WTC11 (cell line): ENCODE data around the gene CLEC4M.

Experiments used
- ATF1 ChIP-seq: sonication (generic); formaldehyde crosslinking; IDR thresholded peaks from 2 replicates; pipeline ENCODE4 v1.8.1; 2023; ENCODE audit warnings: mild to moderate bottlenecking, moderate library complexity, missing genetic modification reagents
- ATF2 ChIP-seq: sonication (generic); formaldehyde crosslinking; IDR thresholded peaks from 2 replicates; pipeline ENCODE4 v1.8.1; 2022; ENCODE audit warnings: low read depth, missing genetic modification reagents, borderline replicate concordance
- CREB1 ChIP-seq: sonication (generic); formaldehyde crosslinking; IDR thresholded peaks from 2 replicates; pipeline ENCODE4 v1.8.0; 2023; ENCODE audit warnings: mild to moderate bottlenecking, missing genetic modification reagents
- CTCF ChIP-seq: fragments of 200-600 bp; IDR thresholded peaks from 2 replicates; pipeline ENCODE4 v1.8.0; 2022; ENCODE audit warnings: antibody characterized with exemption
- HMGXB4 ChIP-seq: sonication (generic); formaldehyde crosslinking; IDR thresholded peaks from 2 replicates; pipeline ENCODE4 v1.8.1; 2023; ENCODE audit warnings: mild to moderate bottlenecking, moderate library complexity, missing genetic modification reagents
- JUN ChIP-seq: sonication (generic); formaldehyde crosslinking; IDR thresholded peaks from 2 replicates; pipeline ENCODE4 v1.8.0; 2023; ENCODE audit warnings: mild to moderate bottlenecking, missing genetic modification reagents
- TEAD4 ChIP-seq: sonication (generic); formaldehyde crosslinking; IDR thresholded peaks from 2 replicates; pipeline ENCODE4 v1.8.0; 2022; ENCODE audit warnings: mild to moderate bottlenecking, missing genetic modification reagents
- ZNF263 ChIP-seq: sonication (generic); formaldehyde crosslinking; IDR thresholded peaks from 2 replicates; pipeline ENCODE4 v1.8.1; 2022; ENCODE audit warnings: low read depth, mild to moderate bottlenecking, moderate library complexity, missing genetic modification reagents
- ZNF396 ChIP-seq: fragments of 250-450 bp; sonication (Bioruptor Pico); IDR thresholded peaks from 2 replicates; pipeline ENCODE4 v1.8.0; 2021; ENCODE audit warnings: mild to moderate bottlenecking, moderate library complexity, borderline replicate concordance

GRCh38 chr19:7740682-7741054 is 22.4 kb upstream of the CLEC4M start:
- no peak for TF ChIP-seq CTCF
- TF ChIP-seq ATF1 (CRISPR knock-in tag), result no peak
- TF ChIP-seq JUN, result no peak
- TF ChIP-seq CREB1 (CRISPR knock-in tag), result no peak
- TF ChIP-seq ZNF396 (CRISPR knock-in tag), result no peak
- no peak for TF ChIP-seq HMGXB4 (CRISPR knock-in tag)
- no peak for TF ChIP-seq ZNF263 (CRISPR knock-in tag)
- no peak for TF ChIP-seq ATF2 (CRISPR knock-in tag)
- TF ChIP-seq TEAD4 (CRISPR knock-in tag), result no peak
